Upper lobe of left lung (tissue), 6 donors: ENCODE data around the gene ADSL. TPM values are rescaled to one million over a fixed set of nuclear protein-coding genes. Genes with fewer than 3 reads are reported as not detected.

Source experiments
- ATAC-seq, 2 donors: fragments of 200-7000 bp; cut with Tn5 transposase; one replicate each; pipeline ENCODE4 v1.9.1; 2022; ENCODE audit warnings: mild to moderate bottlenecking in 2 of 2, moderate library complexity in 2 of 2; ENCODE audit not compliant: low FRiP score in 2 of 2
- DNase-seq, 2 donors: peaks; one replicate each; pipeline ENCODE4 v3.0.0-alpha.2; 2019 to 2020
- H3K27ac ChIP-seq, 4 donors: fragments of 200-600 bp; sonication (generic); one replicate each; pipeline ENCODE4 v1.5.1; 2016 to 2019
- H3K27me3 ChIP-seq, 4 donors: fragments of 200-600 bp; sonication (generic); one replicate each; pipeline ENCODE4 v1.5.1; 2017 to 2019
- H3K36me3 ChIP-seq, 4 donors: fragments of 200-600 bp; sonication (generic); one replicate each; pipeline ENCODE4 v1.5.1; 2016 to 2019
- H3K4me1 ChIP-seq, 4 donors: fragments of 200-600 bp; sonication (generic); one replicate each; pipeline ENCODE4 v1.5.1; 2018 to 2019
- H3K4me3 ChIP-seq, 4 donors: fragments of 200-600 bp; sonication (generic); one replicate each; pipeline ENCODE4 v1.5.1; 2017 to 2019; ENCODE audit warnings: mild to moderate bottlenecking in 2 of 4, moderate library complexity in 1 of 4
- H3K9me3 ChIP-seq, 4 donors: fragments of 200-600 bp; sonication (generic); one replicate each; pipeline ENCODE4 v1.5.1; 2018 to 2019
- CTCF ChIP-seq, 6 experiments: fragments of 450-650 bp in 4 of 6; fragments of 200-600 bp in 2 of 6; sonication (generic) in 2 of 6; IDR thresholded peaks; one replicate each; pipeline ENCODE4 v1.5.1; 2016 to 2019; ENCODE audit warnings: antibody characterized with exemption in 6 of 6
- EP300 ChIP-seq, 4 donors: sonication (generic); formaldehyde crosslinking; IDR thresholded peaks; one replicate each; pipeline ENCODE4 v1.5.1; 2017; ENCODE audit warnings: antibody characterized with exemption in 4 of 4, control low read depth in 2 of 4
- POLR2A ChIP-seq, 4 donors: fragments of 450-650 bp; IDR thresholded peaks; one replicate each; pipeline ENCODE4 v1.5.1; 2016 to 2017; ENCODE audit warnings: antibody characterized with exemption in 4 of 4, mild to moderate bottlenecking in 2 of 4
- POLR2AphosphoS5 ChIP-seq, 2 donors: sonication (generic); formaldehyde crosslinking; IDR thresholded peaks; one replicate each; pipeline ENCODE4 v1.5.1; 2017; ENCODE audit warnings: antibody characterized with exemption in 2 of 2
- WGBS, 2 donors: methylation state at CpG; one replicate each; pipeline ENCODE4 v1.1.5; 2017 to 2018; 5-methylcytosine and 5-hydroxymethylcytosine counted together
- total RNA-seq, 6 donors: library from RNA; depleted of rRNA in 4 of 6; stranded (reverse); fragments of >200 nt in 4 of 6; gene quantifications; one replicate each; pipeline versions ENCODE4 v1.1.0 to v1.2.1, GENCODE V29; 2016 to 2021
- donor health status: DM: no; HTN: no; CAD: no; lungs with moderate emphysema.
- donor health status: DM: no; HTN: yes; CAD: no; lungs with severe emphysema.

ADSL gene
- total RNA-seq, 6 donors from 2014 or later: 17.5 to 80.3 (median 37.9) TPM

DNA sequence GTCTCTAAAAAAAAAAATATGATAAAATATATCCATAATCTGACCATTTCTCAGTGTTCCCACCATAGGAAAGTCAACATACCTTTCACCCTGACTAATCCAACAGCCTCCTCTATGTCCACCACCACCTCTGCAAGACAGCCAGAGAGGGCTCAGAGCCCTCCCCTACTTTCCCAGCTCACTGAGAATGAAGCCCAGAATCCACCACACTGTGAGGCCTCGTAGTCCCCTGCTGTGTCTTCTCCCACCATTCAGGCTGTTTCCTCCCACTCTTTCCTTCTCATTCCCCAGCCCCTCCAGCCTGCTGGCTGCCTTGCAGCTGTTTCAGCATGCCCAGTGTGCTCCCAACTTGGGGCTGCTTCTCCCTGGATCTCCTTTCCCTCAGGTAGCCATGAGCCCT, 51.1 kb downstream of the ADSL start:
- Histone ChIP-seq H3K4me1 (peaks cover 12 to 49% (median 25%) of the 10 kb centered on the region in 4 donors), H3K4me3 (no peak overlapping the region), H3K9me3 (no peaks in the 10 kb centered on the region), H3K36me3 (peaks cover 0 to 19% (median 14%) of the 10 kb centered on the region in 4 donors), H3K27ac (peak overlapping the region in 3 of 4 donors; percentile 65 to 70 (median 67)), H3K27me3 (no peaks in the 10 kb centered on the region)
- DNase-seq: no peak
- no peak for ATAC-seq
- TF ChIP-seq EP300 (IDR thresholded peaks at IDR 0.05): no peak
- no peak for TF ChIP-seq CTCF (IDR thresholded peaks at IDR 0.05)
- TF ChIP-seq POLR2A (IDR thresholded peaks at IDR 0.05): no peak
- TF ChIP-seq POLR2AphosphoS5 (IDR thresholded peaks at IDR 0.05): no peak
- 53 to 60% methylated on average over 1 of the region's 1 CpG for WGBS, 2 donors

- no peak for TF ChIP-seq POLR2AphosphoS5 (IDR thresholded peaks at IDR 0.05)
- no peak for TF ChIP-seq EP300 (IDR thresholded peaks at IDR 0.05)
- no peak for TF ChIP-seq POLR2A (IDR thresholded peaks at IDR 0.05)
- TF ChIP-seq CTCF (IDR thresholded peaks at IDR 0.05): no peak
- Histone ChIP-seq H3K4me3 (no peak overlapping the region), H3K27me3 (no peaks in the 10 kb centered on the region), H3K4me1 (peaks cover 12 to 49% (median 25%) of the 10 kb centered on the region in 4 donors), H3K27ac (peak overlapping the region; percentile 28 to 68 (median 46)), H3K9me3 (no peaks in the 10 kb centered on the region), H3K36me3 (peaks cover 0 to 39% (median 25%) of the 10 kb centered on the region in 4 donors)
- ATAC-seq (no peak), DNase-seq (no peak)
- WGBS, 2 donors: 70 to 80% methylated on average over 2 of the region's 2 CpGs
Measured at GRCh38 chr22:40399621-40400020, 53.3 kb downstream of the ADSL start.

- no peaks in the 10 kb centered on the region for H3K9me3 ChIP-seq
- H3K27me3 ChIP-seq: no peaks in the 10 kb centered on the region
- DNase-seq (peak in 1 of 2 donors; percentile 70), ATAC-seq (no peak)
- H3K36me3 ChIP-seq: peaks cover 0 to 44% (median 30%) of the 10 kb centered on the region in 4 donors
- TF ChIP-seq POLR2AphosphoS5 (IDR thresholded peaks at IDR 0.05): no peak
- TF ChIP-seq CTCF (IDR thresholded peaks at IDR 0.05): no peak
- no peak for TF ChIP-seq EP300 (IDR thresholded peaks at IDR 0.05)
- no peak for TF ChIP-seq POLR2A (IDR thresholded peaks at IDR 0.05)
- peak overlapping the region in 3 of 4 donors; percentile 28 to 68 (median 44) for H3K27ac ChIP-seq
- peaks cover 12 to 49% (median 25%) of the 10 kb centered on the region in 4 donors for H3K4me1 ChIP-seq
- no peak overlapping the region for H3K4me3 ChIP-seq
- WGBS, 2 donors: 59 to 70% methylated on average over 15 of the region's 15 CpGs
Measured at GRCh38 chr22:40400159-40400558, 53.9 kb downstream of the ADSL start.

- no peak for ATAC-seq
- no peak overlapping the region for H3K27ac ChIP-seq
Measured at GRCh38 chr22:40401532-40401931, 55.2 kb downstream of the ADSL start.

More at GRCh38 chr22:40401532-40401931, 55.2 kb downstream of the ADSL start:
- Histone ChIP-seq H3K4me1 (peaks cover 11 to 38% (median 21%) of the 10 kb centered on the region in 4 donors), H3K27me3 (no peaks in the 10 kb centered on the region), H3K9me3 (no peaks in the 10 kb centered on the region), H3K4me3 (no peak overlapping the region), H3K36me3 (peaks cover 8 to 58% (median 43%) of the 10 kb centered on the region in 4 donors)
- no peak for DNase-seq
- no peak for TF ChIP-seq CTCF (IDR thresholded peaks at IDR 0.05)
- TF ChIP-seq POLR2A (IDR thresholded peaks at IDR 0.05): no peak
- no peak for TF ChIP-seq POLR2AphosphoS5 (IDR thresholded peaks at IDR 0.05)
- TF ChIP-seq EP300 (IDR thresholded peaks at IDR 0.05): no peak
- WGBS, 2 donors: 83 to 91% methylated on average over 4 of the region's 4 CpGs
